Activated naive CD4-positive, alpha-beta T cell treated with anti-CD3 and anti-CD28 coated beads, Interleukin-2, amount 50 U/mL, for 72 hours (primary cell): ENCODE data around the gene AIMP1. TPM values are rescaled to one million over a fixed set of nuclear protein-coding genes. Genes with fewer than 3 reads are reported as not detected.
"Not testable (repeated sequence)": the region's sequence is repeated elsewhere in the genome, so short reads cannot be mapped to it uniquely, and the experiment has no call there.

Experiments used
- ATAC-seq, 2 donors: fragments of 150-1000 bp; cut with Tn5 transposase; 2 replicates each; pipeline ENCODE4 v1.10.0; 2021; ENCODE audit warnings: mild to moderate bottlenecking in 2 of 2, moderate library complexity in 2 of 2
- DNase-seq, 2 donors: peaks; one replicate each; pipeline ENCODE4 v3.0.0; 2021 to 2022; ENCODE audit warnings: low spot score in 2 of 2
- H3K27ac Mint-ChIP-seq, 2 donors: one replicate each; pipeline ENCODE4 v1.8.0; 2022; ENCODE audit warnings: mild to moderate bottlenecking in 2 of 2, mixed read lengths in 2 of 2
- H3K36me3 Mint-ChIP-seq, 2 donors: one replicate each; pipeline ENCODE4 v1.8.0; 2022; ENCODE audit warnings: mixed read lengths in 2 of 2
- H3K9me3 Mint-ChIP-seq, 2 donors: one replicate each; pipeline ENCODE4 v1.8.0; 2022; ENCODE audit warnings: mixed read lengths in 2 of 2
- total RNA-seq, 2 donors: library from RNA; stranded (reverse); gene quantifications; one replicate each; pipeline ENCODE4 v1.2.3, GENCODE V29; 2022

AIMP1 gene
- total RNA-seq, 2 donors from 2014 or later = 39.1 to 53.6 TPM

DNA sequence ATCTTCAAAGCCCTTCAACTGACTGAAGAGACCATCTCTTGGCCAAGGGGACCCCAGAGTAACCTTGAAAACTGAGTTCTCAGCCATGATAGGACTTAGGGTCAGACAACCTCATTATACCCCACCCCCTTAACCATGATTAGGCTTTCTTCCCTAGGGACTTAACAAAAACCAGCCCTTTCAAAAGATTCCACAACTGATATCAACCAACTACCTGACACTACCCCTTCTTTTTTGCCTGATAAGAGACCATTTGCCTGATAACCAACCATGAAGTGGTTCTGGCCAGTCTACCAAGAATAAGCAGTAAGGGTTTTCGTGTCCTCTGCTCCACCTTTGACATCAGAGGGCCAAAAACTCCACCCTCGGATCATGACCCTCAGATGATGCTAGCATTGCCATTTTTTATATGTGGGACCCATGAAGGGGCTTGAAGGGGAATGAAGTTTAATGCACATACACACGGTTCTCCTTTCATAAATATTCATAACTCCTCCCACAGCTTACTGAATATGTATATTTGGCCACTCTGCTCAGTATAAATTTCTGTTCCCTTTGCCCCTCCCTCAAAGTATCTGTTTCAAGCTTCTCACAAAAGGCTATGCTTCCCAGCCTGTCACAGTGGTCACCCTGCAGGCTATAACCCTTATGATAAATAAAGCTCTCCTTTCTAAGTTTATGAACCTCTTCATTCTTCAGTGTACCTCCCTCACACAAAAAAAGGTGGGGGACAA, 12.6 kb upstream of the AIMP1 start:
- no peaks in the 10 kb centered on the region for H3K9me3 Mint-ChIP-seq
- no peak overlapping the region for H3K27ac Mint-ChIP-seq
- no peak for ATAC-seq
- H3K36me3 Mint-ChIP-seq = peaks cover 4 to 6% of the 10 kb centered on the region in 2 donors
- no peak for DNase-seq

DNA sequence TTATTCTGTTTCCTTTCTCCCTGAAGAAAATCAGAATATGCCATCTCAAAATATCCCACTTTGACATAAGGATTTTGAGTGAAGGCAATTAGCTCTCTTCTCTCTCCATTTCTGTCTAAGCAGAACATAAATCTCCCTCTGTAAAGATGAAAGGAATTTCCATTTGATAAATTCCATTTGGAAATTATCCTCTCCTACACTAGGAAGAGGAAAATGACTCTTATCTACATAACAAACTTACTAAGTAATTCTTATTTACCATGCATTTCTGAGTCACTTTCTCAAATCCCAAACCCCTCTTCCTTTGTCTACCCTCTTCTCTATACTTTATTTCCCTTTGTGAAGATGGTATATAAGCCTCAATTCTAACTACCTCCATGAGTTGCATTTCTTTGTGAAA, 11.7 kb upstream of the AIMP1 start:
- Mint-ChIP-seq H3K27ac (no peak overlapping the region), H3K9me3 (no peaks in the 10 kb centered on the region), H3K36me3 (peaks cover 4 to 6% of the 10 kb centered on the region in 2 donors)
- DNase-seq (no peak), ATAC-seq (no peak)

DNA sequence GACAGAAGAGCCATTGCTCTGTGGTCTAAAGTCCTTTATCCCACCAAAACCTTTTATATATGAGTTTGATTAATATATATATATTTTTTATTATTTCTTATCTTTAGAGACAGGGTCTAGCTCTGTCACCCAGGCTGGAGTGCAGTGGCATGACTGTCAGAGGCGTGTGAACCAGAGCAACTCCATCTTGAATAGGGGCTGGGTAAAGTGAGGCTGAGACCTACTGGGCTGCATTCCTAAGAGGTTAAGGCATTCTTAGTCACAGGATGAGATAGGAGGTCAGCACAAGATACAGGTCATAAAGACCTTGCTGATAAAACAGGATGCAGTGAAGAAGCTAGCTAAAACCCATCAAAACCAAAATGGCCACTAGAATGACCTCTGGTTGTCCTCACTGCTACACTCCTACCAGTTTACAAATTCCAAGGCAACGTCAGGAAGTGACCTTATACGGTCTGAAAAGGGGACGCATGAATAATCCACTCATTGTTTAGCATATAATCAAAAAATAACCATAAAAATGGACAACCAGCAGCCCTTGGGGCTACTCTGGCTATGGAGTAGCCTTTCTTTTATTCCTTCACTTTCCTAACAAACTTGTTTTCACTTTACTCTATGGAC, 10.8 kb upstream of the AIMP1 start:
- Mint-ChIP-seq H3K36me3 (no peaks in the 10 kb centered on the region), H3K27ac (no peak overlapping the region), H3K9me3 (no peaks in the 10 kb centered on the region)
- DNase-seq = no peak
- no peak for ATAC-seq

DNA sequence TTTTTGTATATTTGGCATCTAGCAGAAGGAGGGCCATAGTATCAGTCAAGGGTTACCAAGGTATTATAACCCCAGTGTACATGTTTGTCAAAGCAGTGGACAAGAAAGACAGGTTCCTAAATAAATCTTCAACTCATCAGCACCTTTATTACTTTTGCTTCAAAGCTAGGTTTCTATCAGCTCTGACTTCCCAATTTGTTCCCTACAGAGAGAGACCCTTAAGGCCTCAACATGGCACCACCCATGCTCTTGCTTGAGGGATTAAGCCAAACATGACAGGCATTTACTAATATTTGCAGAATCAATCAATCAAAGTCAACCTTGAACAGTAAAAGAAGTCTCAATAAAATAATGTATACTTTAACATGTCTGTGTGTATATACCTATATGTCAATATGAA, 9.8 kb upstream of the AIMP1 start:
- DNase-seq = no peak
- H3K9me3 Mint-ChIP-seq = no peaks in the 10 kb centered on the region
- no peak for ATAC-seq
- no peak overlapping the region for H3K27ac Mint-ChIP-seq
- H3K36me3 Mint-ChIP-seq = no peaks in the 10 kb centered on the region

DNA sequence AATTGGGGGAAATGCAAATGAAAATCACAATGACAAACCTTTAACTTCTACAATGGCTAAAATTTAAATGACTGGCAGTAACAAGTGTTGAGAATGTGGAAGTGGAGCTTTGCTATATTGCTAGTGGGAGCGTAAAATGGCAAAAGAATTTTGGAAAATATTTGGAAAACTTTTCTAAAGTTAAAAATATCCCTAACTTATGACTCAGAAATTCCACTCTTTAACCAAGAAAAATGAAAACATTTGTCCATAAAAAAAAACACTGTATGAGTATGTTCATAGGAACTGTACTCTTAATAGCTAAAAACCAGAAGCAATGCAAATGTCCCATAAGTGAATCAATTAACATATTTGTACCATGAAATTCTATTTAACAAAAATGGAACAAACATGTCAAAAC, 4.0 kb upstream of the AIMP1 start:
- ATAC-seq (no peak), DNase-seq (no peak)
- Mint-ChIP-seq H3K9me3 (no peaks in the 10 kb centered on the region), H3K27ac (peak overlapping the region in 1 of 2 donors; percentile 76), H3K36me3 (no peaks in the 10 kb centered on the region)

DNA sequence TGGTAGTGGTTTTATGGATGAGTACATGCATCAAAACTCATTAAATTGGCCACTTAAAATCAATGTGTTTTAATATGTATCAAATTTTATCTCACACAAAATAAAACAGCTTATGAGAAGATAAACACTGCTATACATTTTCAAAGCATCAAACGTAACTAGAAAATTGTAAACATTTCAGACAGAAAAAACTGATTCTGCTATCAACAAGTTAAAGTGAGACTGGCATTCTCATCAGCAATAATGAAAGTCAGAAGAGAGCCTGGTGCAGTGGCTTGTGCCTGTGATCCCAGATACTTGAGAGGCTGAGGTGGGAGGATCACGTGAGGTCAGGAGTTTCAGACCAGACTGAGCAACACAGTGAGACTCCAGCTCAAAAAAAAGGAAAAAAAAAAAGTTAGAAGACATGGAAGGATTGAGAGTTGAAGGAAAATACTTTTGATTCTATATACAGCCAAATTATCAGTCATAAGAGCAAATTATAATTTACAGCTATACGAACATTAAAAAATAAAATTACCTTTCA, 3.3 kb upstream of the AIMP1 start:
- no peak for DNase-seq
- Mint-ChIP-seq H3K9me3 (no peaks in the 10 kb centered on the region), H3K27ac (peak overlapping the region in 1 of 2 donors; percentile 76)

DNA sequence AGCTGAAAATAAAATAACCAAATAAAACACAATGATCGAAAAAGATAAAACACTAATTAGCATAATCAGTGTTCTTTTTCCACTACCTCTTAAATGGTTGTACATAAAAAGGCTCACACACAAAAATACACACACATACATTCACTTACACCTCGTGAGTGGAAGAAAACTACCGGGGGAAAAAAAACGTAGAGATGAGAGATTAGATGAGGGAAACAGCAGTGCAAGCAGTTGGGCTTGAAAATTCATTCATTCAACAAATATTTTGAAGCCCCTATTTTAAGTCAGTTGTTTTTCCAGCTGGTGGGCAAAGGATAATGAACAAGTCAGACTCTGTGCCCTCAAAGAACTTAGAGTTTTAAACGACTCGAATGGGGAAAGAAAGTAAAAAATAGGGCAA, 1.4 kb upstream of the AIMP1 start:
- ATAC-seq (no peak), DNase-seq (no peak)
- Mint-ChIP-seq H3K36me3 (peaks cover under 1 to 2% of the 10 kb centered on the region in 2 donors), H3K9me3 (no peaks in the 10 kb centered on the region), H3K27ac (no peak overlapping the region)

More for the DNA sequence above, 3.3 kb upstream of the AIMP1 start:
- H3K36me3 Mint-ChIP-seq = no peaks in the 10 kb centered on the region
- ATAC-seq = no peak

DNA sequence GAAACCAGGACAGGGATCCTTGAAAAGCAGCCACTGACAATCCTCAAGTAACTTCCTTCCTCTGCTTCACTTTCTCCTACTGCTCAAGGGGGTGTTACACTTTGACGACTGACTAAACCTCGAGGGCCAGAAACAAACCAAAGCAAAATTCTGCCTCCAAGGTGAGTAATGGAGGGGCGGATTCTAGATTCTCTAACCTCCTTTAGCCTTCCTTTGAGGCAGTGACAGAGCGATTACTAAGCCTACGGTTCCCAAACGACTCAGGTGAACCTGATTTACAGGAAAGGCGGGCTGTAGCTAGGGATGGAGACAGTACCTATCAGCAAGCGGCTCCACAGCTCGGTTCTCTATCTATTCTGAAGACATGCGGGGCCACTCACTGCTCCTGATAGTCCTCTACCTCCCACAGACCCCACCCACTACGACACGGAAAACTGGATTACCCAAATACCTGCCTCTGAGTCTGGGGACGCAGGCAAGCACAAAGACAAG, 828 bp upstream of the AIMP1 start:
- peak; percentile 69 to 78 for ATAC-seq

DNA sequence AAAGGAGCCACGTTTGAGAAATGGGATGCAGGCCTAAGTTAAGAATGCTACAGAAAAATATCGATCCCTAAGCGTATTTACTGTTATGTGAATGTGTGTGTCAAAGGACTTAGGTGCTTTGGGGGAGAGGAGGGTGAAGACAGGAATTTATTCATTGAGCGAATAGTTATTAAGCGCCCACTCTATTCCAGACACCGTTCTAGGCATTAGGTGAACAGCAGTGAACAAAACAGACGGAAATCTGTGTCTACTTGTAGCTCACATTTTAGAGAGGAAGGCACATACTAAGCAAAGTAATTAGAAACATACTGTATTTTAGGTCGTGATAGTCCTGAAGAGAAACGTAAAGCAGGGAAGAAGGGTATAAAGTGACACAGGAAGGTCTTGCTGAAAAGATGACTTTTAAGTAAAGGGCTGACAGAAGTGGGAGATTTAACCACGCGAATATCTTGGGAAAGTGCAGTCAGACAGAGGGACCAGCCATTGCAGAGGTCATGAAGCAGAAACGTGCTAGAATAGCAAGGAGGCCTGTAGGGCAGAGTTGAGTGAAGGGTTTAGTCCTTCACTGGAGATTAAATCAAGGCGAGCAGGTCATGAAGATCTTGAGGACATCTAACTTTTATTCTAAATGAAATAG, 541 bp downstream of the AIMP1 start:
- Mint-ChIP-seq H3K27ac (no peak overlapping the region), H3K9me3 (no peaks in the 10 kb centered on the region), H3K36me3 (peaks cover 12 to 15% of the 10 kb centered on the region in 2 donors)
- ATAC-seq = no peak
- DNase-seq = no peak

More for the DNA sequence above, 828 bp upstream of the AIMP1 start:
- H3K36me3 Mint-ChIP-seq = peaks cover 6 to 8% of the 10 kb centered on the region in 2 donors
- DNase-seq = peak; percentile 43 to 67
- H3K27ac Mint-ChIP-seq = no peak overlapping the region
- no peaks in the 10 kb centered on the region for H3K9me3 Mint-ChIP-seq

DNA sequence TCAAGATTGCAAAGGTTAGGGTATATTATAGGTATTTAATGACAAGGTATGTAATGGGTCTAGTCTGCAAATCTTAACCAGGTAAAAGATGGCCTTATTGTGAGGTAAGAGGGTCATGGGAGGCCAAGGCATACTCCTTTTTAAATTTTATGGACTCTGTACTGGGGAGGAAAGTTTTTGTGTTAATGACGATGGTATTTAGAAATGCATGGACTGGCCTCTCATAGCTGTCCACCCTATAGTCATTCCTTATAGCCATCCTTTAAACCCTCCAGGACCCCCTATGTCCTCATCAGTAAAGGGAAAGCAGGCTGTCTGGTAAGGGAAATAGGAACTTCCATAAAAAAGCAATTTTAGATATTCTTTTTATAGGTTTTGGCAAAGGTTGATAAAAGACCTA, 1.5 kb downstream of the AIMP1 start:
- no peaks in the 10 kb centered on the region for H3K9me3 Mint-ChIP-seq
- no peak for DNase-seq
- H3K36me3 Mint-ChIP-seq = peaks cover 12 to 15% of the 10 kb centered on the region in 2 donors
- H3K27ac Mint-ChIP-seq = no peak overlapping the region
- no peak for ATAC-seq

DNA sequence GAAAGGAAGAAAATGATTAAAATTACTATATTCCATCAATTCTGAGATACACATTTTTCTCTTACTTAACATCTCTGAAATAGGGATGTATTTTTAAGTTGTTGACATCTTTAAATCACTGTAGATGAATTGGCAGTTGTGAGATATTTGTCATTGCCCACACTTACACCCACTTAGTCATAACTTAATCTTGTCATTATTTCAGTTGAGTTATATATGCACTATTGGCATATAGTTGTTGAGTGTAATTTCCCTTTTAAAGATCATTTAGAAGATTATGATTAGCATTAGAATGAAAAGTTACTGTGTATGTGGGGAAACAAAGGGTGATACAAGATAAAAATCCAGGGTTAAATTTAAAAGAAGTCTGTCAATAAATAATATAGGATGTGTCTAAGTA, 2.2 kb downstream of the AIMP1 start:
- Mint-ChIP-seq H3K36me3 (peaks cover 12 to 15% of the 10 kb centered on the region in 2 donors), H3K9me3 (no peaks in the 10 kb centered on the region), H3K27ac (peak overlapping the region; percentile 27 to 48)
- DNase-seq (no peak), ATAC-seq (no peak)

DNA sequence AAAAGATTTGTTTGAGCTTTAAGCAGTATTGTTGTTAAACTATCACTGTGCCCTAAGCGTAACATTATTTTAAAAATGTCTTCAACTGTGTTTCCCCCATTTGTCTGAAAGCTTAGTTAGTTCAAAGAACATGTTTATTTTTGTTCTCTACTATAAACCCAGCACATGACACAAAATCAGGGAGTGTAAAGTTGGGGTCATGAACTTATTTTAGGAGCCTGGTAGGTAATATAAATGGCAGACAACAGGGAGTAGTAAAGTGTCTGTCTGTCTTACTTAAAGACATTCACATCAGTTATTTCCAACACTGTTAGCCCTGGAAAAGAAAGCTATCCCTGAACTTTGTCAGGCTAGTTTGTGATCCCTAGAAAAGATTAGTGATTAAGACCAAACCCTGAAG, 3.9 kb downstream of the AIMP1 start:
- ATAC-seq = no peak
- no peak for DNase-seq
- Mint-ChIP-seq H3K9me3 (no peaks in the 10 kb centered on the region), H3K36me3 (peaks cover 12 to 15% of the 10 kb centered on the region in 2 donors), H3K27ac (no peak overlapping the region)

DNA sequence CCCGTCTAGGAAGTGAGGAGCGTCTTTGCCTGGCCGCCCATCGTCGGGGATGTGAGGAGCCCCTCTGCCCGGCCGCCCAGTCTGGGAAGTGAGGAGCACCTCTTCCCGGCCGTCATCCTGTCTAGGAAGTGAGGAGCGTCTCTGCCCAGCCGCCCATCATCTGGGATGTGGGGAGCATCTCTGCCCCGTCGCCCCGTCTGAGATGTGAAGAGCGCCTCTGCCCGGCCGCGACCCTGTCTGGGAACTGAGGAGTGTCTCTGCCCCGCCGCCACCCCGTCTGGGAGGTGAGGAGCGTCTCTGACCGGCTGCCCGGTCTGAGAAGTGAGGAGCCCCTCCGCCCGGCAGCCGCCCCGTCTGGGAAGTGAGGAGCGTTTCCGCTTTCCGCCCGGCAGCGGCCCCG, 4.8 kb downstream of the AIMP1 start:
- peaks cover 12 to 15% of the 10 kb centered on the region in 2 donors for H3K36me3 Mint-ChIP-seq
- not testable (repeated sequence) for H3K9me3 Mint-ChIP-seq, ATAC-seq, H3K27ac Mint-ChIP-seq, DNase-seq

DNA sequence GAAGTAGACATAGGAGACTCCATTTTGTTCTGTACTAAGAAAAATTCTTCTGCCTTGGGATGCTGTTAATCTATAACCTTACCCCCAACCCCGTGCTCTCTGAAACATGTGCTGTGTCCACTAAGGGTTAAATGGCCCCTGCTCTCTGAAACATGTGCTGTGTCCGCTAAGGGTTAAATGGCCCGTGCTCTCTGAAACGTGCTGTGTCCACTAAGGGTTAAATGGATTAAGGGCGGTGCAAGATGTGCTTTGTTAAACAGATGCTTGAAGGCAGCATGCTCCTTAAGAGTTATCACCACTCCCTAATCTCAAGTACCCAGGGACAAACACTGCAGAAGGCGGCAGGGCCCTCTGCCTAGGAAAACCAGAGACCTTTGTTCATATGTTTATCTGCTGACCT, 5.5 kb downstream of the AIMP1 start:
- H3K9me3 Mint-ChIP-seq, H3K27ac Mint-ChIP-seq, DNase-seq, ATAC-seq: not testable (repeated sequence)
- H3K36me3 Mint-ChIP-seq = peaks cover 12 to 15% of the 10 kb centered on the region in 2 donors

DNA sequence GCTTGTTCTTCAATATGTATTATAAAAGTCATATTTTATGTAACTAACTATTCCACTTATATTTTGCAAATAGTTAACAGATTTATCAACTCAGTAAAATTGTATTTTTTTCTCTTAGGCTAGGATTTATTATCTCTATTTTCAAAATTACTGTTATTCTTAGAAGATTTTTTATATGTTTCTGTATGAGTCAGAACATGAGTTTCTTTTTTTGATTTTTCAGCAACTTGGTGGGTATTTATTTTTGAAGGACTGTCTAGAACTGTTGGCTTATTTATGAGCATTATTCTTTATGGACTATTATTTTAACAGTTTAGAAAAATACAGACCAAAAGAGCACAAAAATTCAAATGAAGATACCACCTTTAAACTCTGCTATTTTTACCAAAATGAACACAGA, 6.8 kb downstream of the AIMP1 start:
- ATAC-seq (no peak), DNase-seq (no peak)
- H3K27ac Mint-ChIP-seq = no peak overlapping the region
- H3K36me3 Mint-ChIP-seq = peaks cover 12 to 24% of the 10 kb centered on the region in 2 donors
- no peaks in the 10 kb centered on the region for H3K9me3 Mint-ChIP-seq

DNA sequence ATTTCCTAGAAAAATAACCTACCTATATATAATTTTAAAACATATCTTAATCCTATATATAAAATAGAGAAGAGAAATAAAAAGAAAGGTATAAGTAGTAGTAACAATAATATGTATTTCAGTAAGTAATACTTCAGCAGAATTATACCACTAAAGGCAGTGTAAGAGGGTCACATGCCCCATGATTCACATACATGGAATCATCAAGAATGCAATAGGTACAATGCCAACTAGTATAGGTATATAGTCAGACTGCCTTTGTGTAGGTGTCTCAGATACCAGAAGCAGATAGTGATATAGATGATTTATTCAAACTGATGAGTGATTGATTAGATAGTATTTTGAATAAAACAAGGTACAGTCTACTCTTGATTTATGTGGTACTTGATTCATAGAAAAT, 9.4 kb downstream of the AIMP1 start:
- ATAC-seq (no peak), DNase-seq (no peak)
- peaks cover 4 to 19% of the 10 kb centered on the region in 2 donors for H3K36me3 Mint-ChIP-seq
- H3K9me3 Mint-ChIP-seq = no peaks in the 10 kb centered on the region
- H3K27ac Mint-ChIP-seq = no peak overlapping the region

DNA sequence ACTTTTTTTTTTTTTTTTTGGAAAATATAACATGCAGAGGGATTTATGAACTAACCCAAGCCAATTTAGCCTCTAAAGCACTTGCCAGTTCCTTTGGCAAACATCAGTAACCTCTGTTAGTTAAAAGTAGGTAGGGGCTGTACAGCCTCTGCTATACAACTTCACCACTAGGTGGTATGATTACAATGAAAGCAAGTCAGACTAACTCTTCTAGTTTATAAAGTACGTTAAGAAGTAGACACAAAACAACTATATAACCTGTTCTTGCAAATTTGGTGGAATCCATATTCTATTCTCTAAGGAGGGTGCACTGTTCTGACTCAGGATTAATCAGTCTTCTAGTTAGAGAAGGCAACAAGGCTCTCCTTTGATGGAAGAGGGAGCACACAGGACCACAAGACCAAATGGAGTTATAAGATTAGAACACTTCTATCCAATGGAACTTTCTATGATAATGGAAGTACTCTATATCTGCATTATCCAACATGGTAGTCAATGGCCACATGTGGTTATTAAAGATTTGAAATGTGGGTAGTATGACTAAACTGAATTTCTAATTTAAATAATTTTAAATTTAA, 12.8 kb downstream of the AIMP1 start:
- ATAC-seq (peak; percentile 52 to 71), DNase-seq (no peak)
- Mint-ChIP-seq H3K9me3 (no peaks in the 10 kb centered on the region), H3K27ac (no peak overlapping the region), H3K36me3 (peaks cover 5 to 26% of the 10 kb centered on the region in 2 donors)
